ENCODE results near the gene CYREN. TPM values are rescaled to one million over a fixed set of nuclear protein-coding genes. Genes with fewer than 3 reads are reported as not detected.

The CYREN gene
- total and polyA plus RNA-seq, 9 of the 15 experiments (the other 6 are each of a cell fraction or from before 2014, with no cell fraction given), result 13.9 to 108 (median 88.8) TPM

DNA sequence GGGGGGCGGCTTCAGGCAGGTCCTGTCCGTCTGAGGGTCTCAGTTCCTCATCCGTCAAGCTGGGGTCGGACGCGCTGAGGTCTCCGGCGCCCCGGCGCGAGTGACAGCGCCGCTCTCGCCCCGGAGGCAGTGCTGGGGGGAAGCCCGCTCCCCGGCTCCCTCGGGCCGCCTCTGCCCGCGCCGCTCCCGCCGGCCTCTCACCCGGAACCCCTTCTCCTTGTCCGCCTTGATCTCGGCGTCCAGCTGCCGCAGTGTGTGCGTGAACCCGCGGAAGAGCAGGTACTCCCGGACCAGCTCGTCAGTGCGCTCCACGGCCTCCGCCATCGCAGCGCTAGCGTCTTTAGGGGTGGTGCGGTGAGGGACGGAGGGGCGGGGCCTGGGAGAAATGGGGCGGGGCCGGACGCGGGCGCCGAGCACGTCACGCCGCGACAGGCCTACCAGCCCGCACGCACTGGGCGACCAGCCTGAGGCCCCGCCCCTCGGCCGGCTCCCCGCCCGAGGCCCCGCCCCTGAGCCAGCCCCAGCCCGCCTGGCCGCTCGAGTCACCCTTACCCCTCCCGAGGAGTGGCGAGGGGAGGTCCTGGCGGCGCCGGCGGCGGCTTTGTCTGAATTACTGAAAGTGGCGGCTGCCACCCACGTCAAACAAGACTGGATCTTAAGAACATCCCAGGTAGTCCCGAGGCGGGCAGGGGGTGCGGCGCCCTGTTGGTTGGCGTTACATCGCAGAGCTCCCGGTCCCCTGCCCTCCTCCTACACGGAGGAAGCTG lies 40.9 kb upstream of the CYREN start, which contains the start of gene WDR91 (continued):
- TF ChIP-seq MYNN (IDR thresholded peaks at IDR 0.05) (peak; percentile 52; the same call in 1 of the 2 replicates), MYNN (CRISPR knock-in tag; IDR thresholded peaks at IDR 0.05) (no peak), ZFP1 (CRISPR knock-in tag; IDR thresholded peaks at IDR 0.05) (no peak), ZNF75A (CRISPR knock-in tag; IDR thresholded peaks at IDR 0.05) (no peak), ZZZ3 (IDR thresholded peaks at IDR 0.05) (no peak), PHF20 (IDR thresholded peaks at IDR 0.05; ENCODE audit: partially characterized antibody) (peak; percentile 85), SIN3B (IDR thresholded peaks at IDR 0.05; ENCODE audit: low read depth) (peak; percentile 53; the same call in 1 of the 2 replicates), NFE2 (IDR thresholded peaks at IDR 0.05; ENCODE audit: low read depth) (0 out of 2 replicates have a peak, but pooled peaks have one; percentile 5), PHF8 (IDR thresholded peaks at IDR 0.05; ENCODE audit: borderline replicate concordance, low read length) (peak; percentile 99), GATA2 (CRISPR knock-in tag; IDR thresholded peaks at IDR 0.05) (no peak), PML (IDR thresholded peaks at IDR 0.05; ENCODE audit: low read length) (peak; percentile 74; the same call in 1 of the 2 replicates), STAG1 (CRISPR knock-in tag; IDR thresholded peaks at IDR 0.05; ENCODE audit: borderline replicate concordance) (0 out of 2 replicates have a peak, but pooled peaks have one; percentile 11), ZFP36 (IDR thresholded peaks at IDR 0.05; ENCODE audit: low read depth, low read length, partially characterized antibody) (no peak), CHD2 (IDR thresholded peaks at IDR 0.05; ENCODE audit: low read depth, low read length) (peak; percentile 32; the same call in 1 of the 2 replicates), NR2F6 (CRISPR knock-in tag; IDR thresholded peaks at IDR 0.05) (no peak), ZNF311 (CRISPR knock-in tag; IDR thresholded peaks at IDR 0.05) (no peak), LCOR (CRISPR knock-in tag; IDR thresholded peaks at IDR 0.05) (peak; percentile 59), GATAD2A (IDR thresholded peaks at IDR 0.05) (peak; percentile 61; the same call in 1 of the 2 replicates), KDM4B (IDR thresholded peaks at IDR 0.05; ENCODE audit: borderline replicate concordance in 2 of 2, low read depth in 1 of 2) (peak in 1 of 2 experiments; percentile 91; a peak in 1 of 4 replicates)
- TF ChIP-seq, protein P1, sequence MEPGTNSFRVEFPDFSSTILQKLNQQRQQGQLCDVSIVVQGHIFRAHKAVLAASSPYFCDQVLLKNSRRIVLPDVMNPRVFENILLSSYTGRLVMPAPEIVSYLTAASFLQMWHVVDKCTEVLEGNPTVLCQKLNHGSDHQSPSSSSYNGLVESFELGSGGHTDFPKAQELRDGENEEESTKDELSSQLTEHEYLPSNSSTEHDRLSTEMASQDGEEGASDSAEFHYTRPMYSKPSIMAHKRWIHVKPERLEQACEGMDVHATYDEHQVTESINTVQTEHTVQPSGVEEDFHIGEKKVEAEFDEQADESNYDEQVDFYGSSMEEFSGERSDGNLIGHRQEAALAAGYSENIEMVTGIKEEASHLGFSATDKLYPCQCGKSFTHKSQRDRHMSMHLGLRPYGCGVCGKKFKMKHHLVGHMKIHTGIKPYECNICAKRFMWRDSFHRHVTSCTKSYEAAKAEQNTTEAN (CRISPR knock-in tag; IDR thresholded peaks at IDR 0.05), result peak; percentile 14; the same call in 1 of the 2 replicates
- TF ChIP-seq, protein P2, sequence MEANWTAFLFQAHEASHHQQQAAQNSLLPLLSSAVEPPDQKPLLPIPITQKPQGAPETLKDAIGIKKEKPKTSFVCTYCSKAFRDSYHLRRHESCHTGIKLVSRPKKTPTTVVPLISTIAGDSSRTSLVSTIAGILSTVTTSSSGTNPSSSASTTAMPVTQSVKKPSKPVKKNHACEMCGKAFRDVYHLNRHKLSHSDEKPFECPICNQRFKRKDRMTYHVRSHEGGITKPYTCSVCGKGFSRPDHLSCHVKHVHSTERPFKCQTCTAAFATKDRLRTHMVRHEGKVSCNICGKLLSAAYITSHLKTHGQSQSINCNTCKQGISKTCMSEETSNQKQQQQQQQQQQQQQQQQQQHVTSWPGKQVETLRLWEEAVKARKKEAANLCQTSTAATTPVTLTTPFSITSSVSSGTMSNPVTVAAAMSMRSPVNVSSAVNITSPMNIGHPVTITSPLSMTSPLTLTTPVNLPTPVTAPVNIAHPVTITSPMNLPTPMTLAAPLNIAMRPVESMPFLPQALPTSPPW (CRISPR knock-in tag; IDR thresholded peaks at IDR 0.05), result peak; percentile 87
- TF ChIP-seq, protein P3, sequence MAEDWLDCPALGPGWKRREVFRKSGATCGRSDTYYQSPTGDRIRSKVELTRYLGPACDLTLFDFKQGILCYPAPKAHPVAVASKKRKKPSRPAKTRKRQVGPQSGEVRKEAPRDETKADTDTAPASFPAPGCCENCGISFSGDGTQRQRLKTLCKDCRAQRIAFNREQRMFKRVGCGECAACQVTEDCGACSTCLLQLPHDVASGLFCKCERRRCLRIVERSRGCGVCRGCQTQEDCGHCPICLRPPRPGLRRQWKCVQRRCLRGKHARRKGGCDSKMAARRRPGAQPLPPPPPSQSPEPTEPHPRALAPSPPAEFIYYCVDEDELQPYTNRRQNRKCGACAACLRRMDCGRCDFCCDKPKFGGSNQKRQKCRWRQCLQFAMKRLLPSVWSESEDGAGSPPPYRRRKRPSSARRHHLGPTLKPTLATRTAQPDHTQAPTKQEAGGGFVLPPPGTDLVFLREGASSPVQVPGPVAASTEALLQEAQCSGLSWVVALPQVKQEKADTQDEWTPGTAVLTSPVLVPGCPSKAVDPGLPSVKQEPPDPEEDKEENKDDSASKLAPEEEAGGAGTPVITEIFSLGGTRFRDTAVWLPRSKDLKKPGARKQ (CRISPR knock-in tag; IDR thresholded peaks at IDR 0.05), result no peak
- TF ChIP-seq, protein P4, sequence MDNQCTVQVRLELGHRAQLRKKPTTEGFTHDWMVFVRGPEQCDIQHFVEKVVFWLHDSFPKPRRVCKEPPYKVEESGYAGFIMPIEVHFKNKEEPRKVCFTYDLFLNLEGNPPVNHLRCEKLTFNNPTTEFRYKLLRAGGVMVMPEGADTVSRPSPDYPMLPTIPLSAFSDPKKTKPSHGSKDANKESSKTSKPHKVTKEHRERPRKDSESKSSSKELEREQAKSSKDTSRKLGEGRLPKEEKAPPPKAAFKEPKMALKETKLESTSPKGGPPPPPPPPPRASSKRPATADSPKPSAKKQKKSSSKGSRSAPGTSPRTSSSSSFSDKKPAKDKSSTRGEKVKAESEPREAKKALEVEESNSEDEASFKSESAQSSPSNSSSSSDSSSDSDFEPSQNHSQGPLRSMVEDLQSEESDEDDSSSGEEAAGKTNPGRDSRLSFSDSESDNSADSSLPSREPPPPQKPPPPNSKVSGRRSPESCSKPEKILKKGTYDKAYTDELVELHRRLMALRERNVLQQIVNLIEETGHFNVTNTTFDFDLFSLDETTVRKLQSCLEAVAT (IDR thresholded peaks at IDR 0.05), result no peak; a peak in 1 of 4 replicates
